H1 (cell line): ENCODE measurements around the gene COQ8A. TPM values are rescaled to one million over a fixed set of nuclear protein-coding genes. Genes with fewer than 3 reads are reported as not detected.

Experiments used
- CTCF ChIA-PET: fragments of 300-600 bp; sonication (Branson Sonifier 250); formaldehyde crosslinking; loops from one replicate; lab custom pipeline; 2021; ENCODE audit not compliant: partially characterized antibody; lab: Charles Lee
- POLR2A ChIA-PET: fragments of 300-600 bp; sonication (Branson Sonifier 250); formaldehyde crosslinking; loops from one replicate; lab custom pipeline; 2021; ENCODE audit warnings: inconsistent platforms; ENCODE audit not compliant: partially characterized antibody; lab: Charles Lee
- DNase-seq, 2 experiments: peaks; one replicate each; pipeline versions ENCODE4 v3.0.0 to v3.0.0-alpha.2; 2010 to 2022; ENCODE audit warnings: low spot score in 2 of 2, low read depth in 1 of 2, mixed read lengths in 1 of 2
- FAIRE-seq: peaks from 2 replicates; lab custom pipeline; 2011; peaks lifted over from hg19 to GRCh38; lab: Jason Lieb, UNC
- H2AFZ ChIP-seq: 2 replicates; pipeline ENCODE4 v1.8.1; 2012; ENCODE audit warnings: low read length, inconsistent platforms
- H2AK5ac ChIP-seq: 2 replicates; pipeline ENCODE4 v1.6.1; 2013; ENCODE audit warnings: low read depth, low read length
- H2BK120ac ChIP-seq: replicated peaks from 2 replicates; pipeline ENCODE3; 2013; ENCODE audit warnings: low read depth, low read length, inconsistent platforms
- H2BK12ac ChIP-seq: 2 replicates; pipeline ENCODE4 v1.6.1; 2013; ENCODE audit warnings: low read depth, low read length
- H2BK15ac ChIP-seq: 2 replicates; pipeline ENCODE4 v1.6.1; 2013; ENCODE audit warnings: low read length
- H2BK20ac ChIP-seq: 2 replicates; pipeline ENCODE4 v1.6.1; 2013; ENCODE audit warnings: low read length
- H2BK5ac ChIP-seq: 2 replicates; pipeline ENCODE4 v1.6.1; 2013; ENCODE audit warnings: low read depth, low read length
- H3K14ac ChIP-seq: 2 replicates; pipeline ENCODE4 v1.6.1; 2013; ENCODE audit warnings: inconsistent platforms; ENCODE audit not compliant: insufficient read length
- H3K18ac ChIP-seq: 2 replicates; pipeline ENCODE4 v1.6.1; 2013; ENCODE audit warnings: low read length; ENCODE audit errors: extremely low read depth
- H3K23ac ChIP-seq: 2 replicates; pipeline ENCODE4 v1.6.1; 2013; ENCODE audit warnings: inconsistent platforms; ENCODE audit not compliant: insufficient read length
- H3K23me2 ChIP-seq: 2 replicates; pipeline ENCODE4 v1.6.1; 2013; ENCODE audit warnings: low read depth, low read length
- H3K27ac ChIP-seq: 2 replicates; pipeline ENCODE4 v1.6.1; 2011; ENCODE audit warnings: low read depth, low read length, inconsistent platforms
- H3K27me3 ChIP-seq, 4 experiments: replicated peaks in 1 of 4; 1 replicate in 1 of 4; 2 replicates in 3 of 4; pipeline versions ENCODE4 v1.6.1 to v1.8.1; 2011 to 2013; ENCODE audit warnings: low read length in 3 of 4, mild to moderate bottlenecking in 3 of 4, inconsistent platforms in 2 of 4, mixed read lengths in 2 of 4, moderate library complexity in 1 of 4; ENCODE audit not compliant: control insufficient read depth in 3 of 4, insufficient read depth in 3 of 4; ENCODE audit errors: extremely low read depth in 1 of 4
- H3K36me3 ChIP-seq, 4 experiments: 2 replicates each; pipeline versions ENCODE4 v1.6.1 to v1.8.1; 2011 to 2013; ENCODE audit warnings: mild to moderate bottlenecking in 4 of 4, low read length in 3 of 4, moderate library complexity in 2 of 4, control low read depth in 1 of 4, inconsistent platforms in 1 of 4; ENCODE audit not compliant: insufficient read depth in 4 of 4, control insufficient read depth in 2 of 4
- H3K4ac ChIP-seq: replicated peaks from 2 replicates; pipeline ENCODE3; 2013; ENCODE audit warnings: low read length, low read depth, mixed read lengths, inconsistent platforms; ENCODE audit not compliant: insufficient read length
- H3K4me1 ChIP-seq, 4 experiments: replicated peaks in 1 of 4; 1 replicate in 1 of 4; 2 replicates in 3 of 4; pipeline versions ENCODE4 v1.6.1 to v1.8.1; 2011 to 2013; ENCODE audit warnings: low read length in 3 of 4, inconsistent platforms in 2 of 4, mixed read lengths in 1 of 4; ENCODE audit not compliant: insufficient read depth in 4 of 4, control insufficient read depth in 3 of 4
- H3K4me2 ChIP-seq, 2 experiments: 2 replicates each; pipeline versions ENCODE4 v1.6.1 to v1.8.1; 2011 to 2013; ENCODE audit warnings: low read depth in 2 of 2, low read length in 2 of 2, control low read depth in 1 of 2, inconsistent platforms in 1 of 2, mild to moderate bottlenecking in 1 of 2; ENCODE audit not compliant: insufficient read depth in 1 of 2
- H3K4me3 ChIP-seq, 4 experiments: fragments of 200-600, 300-600 bp in 1 of 4; sonication (generic), shearing (Covaris generic), sonication (Bioruptor Twin) in 1 of 4; 2 replicates each; pipeline versions ENCODE4 v1.5.1 to v1.8.1; 2011 to 2016; ENCODE audit warnings: low read length in 4 of 4, low read depth in 3 of 4, control low read depth in 2 of 4, inconsistent platforms in 2 of 4, mild to moderate bottlenecking in 2 of 4, mixed read lengths in 1 of 4, moderate library complexity in 1 of 4; ENCODE audit not compliant: insufficient read depth in 2 of 4; ENCODE audit errors: extremely low read depth in 1 of 4
- H3K56ac ChIP-seq: replicated peaks from 2 replicates; pipeline ENCODE3; 2013; ENCODE audit warnings: low read depth, mild to moderate bottlenecking, mixed read lengths, low read length, inconsistent platforms; ENCODE audit not compliant: insufficient read length
- H3K79me1 ChIP-seq: 2 replicates; pipeline ENCODE4 v1.6.1; 2013; ENCODE audit warnings: low read depth, low read length, control low read depth
- H3K79me2 ChIP-seq, 2 experiments: 2 replicates each; pipeline versions ENCODE4 v1.6.1 to v1.8.1; 2012 to 2013; ENCODE audit warnings: low read length in 2 of 2, mild to moderate bottlenecking in 2 of 2, inconsistent platforms in 1 of 2; ENCODE audit not compliant: insufficient read depth in 2 of 2, control insufficient read depth in 1 of 2
- H3K9ac ChIP-seq, 4 experiments: replicated peaks in 1 of 4; 1 replicate in 1 of 4; 2 replicates in 3 of 4; pipeline versions ENCODE4 v1.6.1 to v1.8.1; 2011 to 2013; ENCODE audit warnings: low read depth in 3 of 4, low read length in 3 of 4, control low read depth in 2 of 4, mild to moderate bottlenecking in 2 of 4, moderate library complexity in 2 of 4, inconsistent platforms in 1 of 4; ENCODE audit errors: extremely low read depth in 1 of 4
- H3K9me3 ChIP-seq, 2 experiments: 2 replicates each; pipeline versions ENCODE4 v1.6.1 to v1.8.1; 2012 to 2013; ENCODE audit warnings: mild to moderate bottlenecking in 2 of 2, moderate library complexity in 2 of 2, control low read depth in 1 of 2, inconsistent platforms in 1 of 2, low read depth in 1 of 2, low read length in 1 of 2, mixed read lengths in 1 of 2; ENCODE audit not compliant: insufficient read depth in 2 of 2
- H4K20me1 ChIP-seq, 2 experiments: replicated peaks in 1 of 2; 2 replicates each; pipeline versions ENCODE3 to v1.8.1; 2011 to 2013; ENCODE audit warnings: inconsistent platforms in 2 of 2, low read length in 2 of 2, mild to moderate bottlenecking in 1 of 2; ENCODE audit not compliant: insufficient read depth in 2 of 2, control insufficient read depth in 1 of 2
- H4K5ac ChIP-seq: 2 replicates; pipeline ENCODE4 v1.6.1; 2013; ENCODE audit warnings: low read length, low read depth, mixed read lengths, inconsistent platforms; ENCODE audit not compliant: insufficient read length
- H4K8ac ChIP-seq: 2 replicates; pipeline ENCODE4 v1.8.0; 2013; ENCODE audit warnings: mild to moderate bottlenecking, moderate library complexity, low read length, inconsistent platforms; ENCODE audit not compliant: insufficient read depth; ENCODE audit errors: extremely low read depth
- H4K91ac ChIP-seq: replicated peaks from 2 replicates; pipeline ENCODE3; 2013; ENCODE audit warnings: low read length, mixed read lengths, inconsistent platforms; ENCODE audit not compliant: insufficient read length
- ASH2L ChIP-seq: fragments of 200-600, 300-600 bp; sonication (generic); IDR thresholded peaks from one replicate; pipeline ENCODE4 v1.7.1; 2017; ENCODE audit warnings: low read length
- ATF3 ChIP-seq: IDR thresholded peaks from 2 replicates; pipeline ENCODE4 v1.6.1; 2011; ENCODE audit warnings: low read depth, mild to moderate bottlenecking, low read length; ENCODE audit not compliant: insufficient read depth
- CBX8 ChIP-seq: fragments of 300-800, 300-1000 bp; sonication (generic); IDR thresholded peaks from 2 replicates; pipeline ENCODE4 v1.7.1; 2016; ENCODE audit warnings: low read depth, low read length, borderline replicate concordance
- CHD2 ChIP-seq: IDR thresholded peaks from 2 replicates; pipeline ENCODE4 v1.6.1; 2012; ENCODE audit warnings: low read length, improper control_type of control experiment
- EGR1 ChIP-seq: IDR thresholded peaks from 2 replicates; pipeline ENCODE4 v1.6.1; 2011; ENCODE audit warnings: low read depth, low read length, borderline replicate concordance
- GTF2F1 ChIP-seq: IDR thresholded peaks from 2 replicates; pipeline ENCODE4 v1.6.1; 2012; ENCODE audit warnings: low read depth, low read length, improper control_type of control experiment, borderline replicate concordance
- NRF1 ChIP-seq: IDR thresholded peaks from 2 replicates; pipeline ENCODE4 v1.6.1; 2011; ENCODE audit warnings: mild to moderate bottlenecking, low read depth, low read length, improper control_type of control experiment
- RXRA ChIP-seq: IDR thresholded peaks from 2 replicates; pipeline ENCODE4 v1.6.1; 2011; ENCODE audit warnings: low read depth, mild to moderate bottlenecking, low read length, moderate library complexity; ENCODE audit not compliant: insufficient read depth
- SUZ12 ChIP-seq: fragments of 200-600 bp; sonication (generic); IDR thresholded peaks from 2 replicates; pipeline ENCODE4 v1.6.1; 2012; ENCODE audit warnings: mild to moderate bottlenecking, inconsistent platforms, low read length, moderate library complexity, mixed read lengths
- TBP ChIP-seq: IDR thresholded peaks from 2 replicates; pipeline ENCODE4 v1.6.1; 2011; ENCODE audit warnings: low read depth, low read length, improper control_type of control experiment
- TCF12 ChIP-seq: IDR thresholded peaks from 2 replicates; pipeline ENCODE4 v1.6.1; 2011; ENCODE audit warnings: low read depth, mild to moderate bottlenecking, low read length
- TEAD4 ChIP-seq: IDR thresholded peaks from 2 replicates; pipeline ENCODE4 v1.6.1; 2012; ENCODE audit warnings: low read depth, low read length, inconsistent platforms, mixed read lengths
- YY1 ChIP-seq: IDR thresholded peaks from 2 replicates; pipeline ENCODE4 v1.6.1; 2011; ENCODE audit warnings: low read depth, mild to moderate bottlenecking, low read length
- WGBS, 2 experiments: shearing (Covaris generic) in 1 of 2; methylation state at CpG; one replicate each; pipeline versions ENCODE4 v1.1.6 to v1.1.7; 2013 to 2015; ENCODE audit warnings: low lambda C conversion rate in 2 of 2, mixed read lengths in 2 of 2, inconsistent platforms in 1 of 2, low coverage in 1 of 2, missing lambda C conversion rate in 1 of 2; ENCODE audit not compliant: insufficient replicate concordance in 2 of 2, insufficient coverage in 1 of 2, insufficient read length in 1 of 2; ENCODE audit errors: extremely low coverage in 1 of 2, missing lambda C conversion rate in 1 of 2; 5-methylcytosine and 5-hydroxymethylcytosine counted together
- polyA plus RNA-seq, 7 experiments: library from polyadenylated mRNA; depleted of rRNA in 3 of 7; stranded (reverse) in 5 of 7; unstranded in 2 of 7; fragments of >200 nt in 5 of 7; fragments of 200-250 nt in 2 of 7; gene quantifications; 1 replicate in 5 of 7; 2 replicates in 1 of 7; 4 replicates in 1 of 7; pipeline versions ENCODE4 v1.2.1 to v1.2.3, GENCODE V29; 2011 to 2013; ENCODE audit warnings: missing spikeins in 2 of 7, mixed read lengths in 2 of 7
- total RNA-seq: library from RNA; stranded (reverse); fragmentation: NEBNext Ultra II Directional; extraction: Animal tissue kit (Norgen Biotek cat#: 25700); gene quantifications from 2 replicates; pipeline ENCODE4 v1.2.1, GENCODE V29; 2021

Gene COQ8A
- total and polyA plus RNA-seq, 2 of the 8 experiments (the other 6 are each of a cell fraction or from before 2014, with no cell fraction given): 28.5 to 38.9 TPM

- H4K5ac ChIP-seq: no peak overlapping the region
- no peak overlapping the region for H3K27ac ChIP-seq
- no peak overlapping the region for H2BK120ac ChIP-seq
- no peak for FAIRE-seq
- no peak overlapping the region for H2BK20ac ChIP-seq
- H3K56ac ChIP-seq: no peak overlapping the region
- no peaks in the 10 kb centered on the region for H3K9me3 ChIP-seq
- H4K8ac ChIP-seq: no peak overlapping the region; the same call in 1 of the 2 replicates
- H2AK5ac ChIP-seq: no peak overlapping the region
- no peak overlapping the region for H3K9ac ChIP-seq
- no peak overlapping the region for H3K4me2 ChIP-seq
- no peak overlapping the region for H3K18ac ChIP-seq
- no peak overlapping the region for H2BK12ac ChIP-seq
- CTCF ChIA-PET: interaction anchor here (0.6 to 1.8 kb wide), 3 partner anchors 10 to 528 kb away, joined by 3 to 5 read pairs (median 3); no protein-coding TSS in a partner anchor
- POLR2A ChIA-PET: interaction anchor here (0.6 to 1.4 kb wide), 3 partner anchors 8 to 73 kb away, joined by 3 read pairs; no protein-coding TSS in a partner anchor
- WGBS, 2 experiments: 90% methylated on average over 14 of the region's 20 CpGs; no CpG with 5 or more reads in 1 of the 2 experiments
- H3K79me1 ChIP-seq: no peaks in the 10 kb centered on the region
- H3K4ac ChIP-seq: no peak overlapping the region
- H4K20me1 ChIP-seq: peaks cover 2 to 4% of the 10 kb centered on the region in 2 experiments
- no peak overlapping the region for H3K14ac ChIP-seq
- H4K91ac ChIP-seq: no peak overlapping the region
- no peak overlapping the region for H2AFZ ChIP-seq
- H2BK5ac ChIP-seq: no peak overlapping the region
- H3K79me2 ChIP-seq: no peaks in the 10 kb centered on the region
- no peak overlapping the region for H2BK15ac ChIP-seq
- H3K36me3 ChIP-seq: peaks cover 0 to 12% (median 7%) of the 10 kb centered on the region in 4 experiments; a peak in 6 of 8 replicates
- no peak overlapping the region for H3K23ac ChIP-seq
- peaks cover 0 to 10% (median 3%) of the 10 kb centered on the region in 4 experiments; a peak in 3 of 7 replicates for H3K4me1 ChIP-seq
- no peak for DNase-seq
- no peaks in the 10 kb centered on the region for H3K27me3 ChIP-seq
- no peak overlapping the region for H3K4me3 ChIP-seq
- H3K23me2 ChIP-seq: no peaks in the 10 kb centered on the region
- TF ChIP-seq SUZ12: no peak
- TF ChIP-seq GTF2F1: no peak
- TF ChIP-seq ATF3: no peak
- no peak for TF ChIP-seq CHD2
- TF ChIP-seq TCF12: no peak
- TF ChIP-seq RXRA: no peak
- TF ChIP-seq YY1: no peak
- no peak for TF ChIP-seq CBX8
- no peak for TF ChIP-seq TBP
- no peak for TF ChIP-seq NRF1
- no peak for TF ChIP-seq TEAD4
- no peak for TF ChIP-seq ASH2L
- TF ChIP-seq EGR1: no peak
Measured at GRCh38 chr1:226985239-226985838, 45.2 kb downstream of the COQ8A start.
